Measurements from ENCODE around the gene KAT6B.
A peak's percentile ranks its signal among the peaks of the same experiment; 100 is the strongest.

KAT6B gene

GRCh38 chr10:74991435-74991834 is 165.0 kb downstream of the KAT6B start:
- DNase-seq: no peak

GRCh38 chr10:74992068-74992467 is 165.7 kb downstream of the KAT6B start:
- no peak for DNase-seq

- no peak for DNase-seq
These were observed 167.2 kb downstream of the KAT6B start for GRCh38 chr10:74993649-74994048.

- peak in 1 of 3 experiments; percentile 7 for DNase-seq
These were observed 168.5 kb downstream of the KAT6B start for GRCh38 chr10:74994854-74995253.

GRCh38 chr10:74995806-74996205 is 169.4 kb downstream of the KAT6B start:
- no peak for DNase-seq

GRCh38 chr10:74997163-74997562 is 170.8 kb downstream of the KAT6B start:
- no peak for DNase-seq

GRCh38 chr10:75000748-75001321 is 174.4 kb downstream of the KAT6B start:
- no peak for DNase-seq

- no peak for DNase-seq
These were observed 175.4 kb downstream of the KAT6B start for GRCh38 chr10:75001715-75002350.

GRCh38 chr10:75002351-75002725 is 175.9 kb downstream of the KAT6B start:
- DNase-seq: no peak

GRCh38 chr10:75002967-75003594 is 176.7 kb downstream of the KAT6B start:
- no peak for DNase-seq

GRCh38 chr10:75003891-75004290 is 177.5 kb downstream of the KAT6B start:
- DNase-seq: no peak

- no peak for DNase-seq
These were observed 181.2 kb downstream of the KAT6B start for GRCh38 chr10:75007646-75008045.

- no peak for DNase-seq
These were observed 182.6 kb downstream of the KAT6B start for GRCh38 chr10:75008952-75009351.

- no peak for DNase-seq
These were observed 183.0 kb downstream of the KAT6B start for GRCh38 chr10:75009426-75009825.

GRCh38 chr10:75010373-75010772 is 184.0 kb downstream of the KAT6B start:
- DNase-seq: no peak

GRCh38 chr10:75011221-75011620 is 184.8 kb downstream of the KAT6B start:
- no peak for DNase-seq

- DNase-seq: no peak
These were observed 186.1 kb downstream of the KAT6B start for GRCh38 chr10:75012471-75012870.

GRCh38 chr10:75013007-75013406 is 186.6 kb downstream of the KAT6B start:
- DNase-seq: no peak

- DNase-seq: no peak
These were observed 187.1 kb downstream of the KAT6B start for GRCh38 chr10:75013522-75013921.

- no peak for DNase-seq
These were observed 188.3 kb downstream of the KAT6B start for GRCh38 chr10:75014516-75015230.

- DNase-seq: no peak
These were observed 189.0 kb downstream of the KAT6B start for GRCh38 chr10:75015442-75015841.

- DNase-seq: no peak
These were observed 189.9 kb downstream of the KAT6B start for GRCh38 chr10:75016325-75016724.

- peak; percentile 47 to 85 (median 63) for DNase-seq
These were observed 191.9 kb downstream of the KAT6B start for GRCh38 chr10:75018251-75018650.

Measured in NCI-H1417 (cell line).